Measurements from ENCODE around the gene PEX11B. TPM values are rescaled to one million over a fixed set of nuclear protein-coding genes. Genes with fewer than 3 reads are reported as not detected.

Gene PEX11B
- total RNA-seq, 4 donors from 2014 or later: 30.6 to 42.1 (median 37.3) TPM

DNA sequence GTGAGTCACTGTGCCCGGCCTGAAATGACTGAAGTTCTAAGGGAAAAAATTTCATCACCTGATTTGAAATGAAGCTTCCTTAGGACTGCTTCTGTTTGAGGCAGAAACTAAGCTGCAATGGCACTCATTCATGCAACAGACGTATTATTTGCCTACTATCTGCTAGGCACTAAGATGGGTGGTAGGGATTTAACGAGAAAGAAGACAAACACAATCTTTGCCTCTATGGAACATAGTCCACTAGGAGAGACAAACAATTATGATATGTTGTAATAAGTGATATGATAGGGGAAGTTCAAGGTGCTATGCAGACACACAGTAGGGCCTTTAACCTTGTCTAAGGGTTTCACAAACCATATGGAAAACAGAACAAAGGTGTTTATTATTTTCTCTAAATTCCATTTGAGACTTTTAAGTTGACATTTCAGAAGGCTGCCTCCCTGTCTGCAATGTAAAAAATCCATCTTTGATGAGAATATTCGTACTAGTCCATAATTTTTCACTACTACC lies 28.0 kb upstream of the PEX11B start:
- DNase-seq: no peak
- intact Hi-C loops (cut with DNase I): no loop called here
- Histone ChIP-seq H3K4me3 (replicated peaks in 1 of 3) (no peak overlapping the region), H3K27ac (no peak overlapping the region), H3K27me3 (no peaks in the 10 kb centered on the region), H3K9me3 (no peaks in the 10 kb centered on the region), H3K4me1 (peaks cover 0 to 6% of the 10 kb centered on the region in 2 donors), H3K36me3 (peaks cover 0 to 4% of the 10 kb centered on the region in 2 donors)
- TF ChIP-seq POLR2A (IDR thresholded peaks at IDR 0.05) (no peak), CTCF (IDR thresholded peaks at IDR 0.05) (no peak)
- WGBS, 2 donors: 95 to 98% methylated on average over 4 of the region's 4 CpGs

DNA sequence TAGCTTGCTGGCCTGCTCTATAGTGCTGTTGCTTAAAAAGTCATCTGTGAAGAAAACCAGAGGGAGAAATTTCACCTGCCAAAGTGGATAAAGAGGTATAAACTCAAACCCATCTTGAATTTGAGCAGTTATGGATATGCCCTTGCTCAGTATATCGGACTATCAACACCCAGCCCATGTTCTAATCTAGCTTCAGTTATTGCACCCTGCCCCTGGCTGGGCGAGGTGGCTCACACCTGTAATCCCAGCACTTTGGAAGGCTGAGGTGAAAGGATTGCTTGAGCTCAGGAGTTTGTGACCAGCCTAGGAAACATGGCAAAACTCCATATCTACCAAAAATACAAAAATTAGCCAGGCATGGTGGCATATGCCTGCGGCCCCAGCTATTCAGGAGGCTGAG lies 26.0 kb upstream of the PEX11B start:
- 98 to 100% methylated on average over 3 of the region's 3 CpGs for WGBS, 2 donors
- TF ChIP-seq POLR2A (IDR thresholded peaks at IDR 0.05) (no peak), CTCF (IDR thresholded peaks at IDR 0.05) (no peak)
- Histone ChIP-seq H3K27ac (no peak overlapping the region), H3K4me3 (replicated peaks in 1 of 3) (no peak overlapping the region), H3K27me3 (no peaks in the 10 kb centered on the region), H3K9me3 (no peaks in the 10 kb centered on the region), H3K4me1 (no peaks in the 10 kb centered on the region), H3K36me3 (peaks cover 0 to 4% of the 10 kb centered on the region in 2 donors)
- intact Hi-C loops (cut with DNase I): no loop called here
- no peak for DNase-seq

DNA sequence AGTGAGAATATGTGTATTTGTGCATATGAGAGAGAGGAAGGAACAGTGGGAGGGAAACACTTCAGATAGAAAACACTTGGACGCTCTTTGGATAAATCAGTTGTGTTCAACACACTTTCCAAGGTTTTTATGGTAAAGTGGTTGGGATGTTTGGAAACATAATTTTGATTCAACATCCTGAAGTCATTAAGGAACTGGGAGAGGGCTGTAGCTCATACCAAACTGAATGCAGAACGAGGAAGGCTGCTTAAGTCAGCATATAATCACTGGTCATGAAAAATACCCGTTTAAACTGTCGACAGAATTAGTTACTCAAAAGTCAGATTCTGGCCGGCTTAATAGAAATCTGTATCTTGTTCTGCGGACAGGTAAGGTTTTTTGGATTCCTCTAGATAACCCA lies 24.4 kb upstream of the PEX11B start:
- TF ChIP-seq CTCF (IDR thresholded peaks at IDR 0.05): no peak
- TF ChIP-seq POLR2A (IDR thresholded peaks at IDR 0.05): no peak
- no peaks in the 10 kb centered on the region for H3K9me3 ChIP-seq
- no peak for DNase-seq
- no peak overlapping the region for H3K27ac ChIP-seq
- intact Hi-C loops (cut with DNase I): no loop called here
- 87 to 88% methylated on average over 6 of the region's 6 CpGs for WGBS, 2 donors
- peaks cover 0 to 4% of the 10 kb centered on the region in 2 donors for H3K36me3 ChIP-seq
- H3K4me1 ChIP-seq: no peaks in the 10 kb centered on the region
- H3K4me3 ChIP-seq (replicated peaks in 1 of 3): no peak overlapping the region
- H3K27me3 ChIP-seq: no peaks in the 10 kb centered on the region

DNA sequence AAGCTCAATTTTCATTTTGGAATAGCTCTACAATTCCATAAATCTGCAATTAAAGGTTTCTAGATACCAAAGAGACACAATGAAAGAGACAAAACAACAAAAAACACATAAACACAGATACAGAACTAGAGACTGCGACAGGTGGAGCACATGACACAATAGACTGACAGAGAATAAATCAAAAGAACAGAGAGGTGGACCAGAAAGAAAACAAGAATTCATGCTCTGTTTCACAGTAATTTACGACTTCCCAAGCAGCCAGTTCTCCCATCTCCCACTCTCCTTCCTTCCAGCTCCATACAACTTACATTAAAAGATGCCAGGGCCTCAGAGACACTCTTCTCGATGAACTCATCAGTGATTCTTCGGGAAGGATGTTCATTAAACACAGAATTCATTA lies 23.9 kb upstream of the PEX11B start:
- H3K4me3 ChIP-seq (replicated peaks in 1 of 3): no peak overlapping the region
- peaks cover 0 to 4% of the 10 kb centered on the region in 2 donors for H3K36me3 ChIP-seq
- no peaks in the 10 kb centered on the region for H3K9me3 ChIP-seq
- 92 to 93% methylated on average over 4 of the region's 4 CpGs for WGBS, 2 donors
- TF ChIP-seq CTCF (IDR thresholded peaks at IDR 0.05) (no peak), POLR2A (IDR thresholded peaks at IDR 0.05) (no peak)
- no peak overlapping the region for H3K27ac ChIP-seq
- H3K4me1 ChIP-seq: no peaks in the 10 kb centered on the region
- H3K27me3 ChIP-seq: no peaks in the 10 kb centered on the region
- intact Hi-C loops (cut with DNase I): no loop called here
- DNase-seq: no peak

- intact Hi-C loops (cut with DNase I): no loop called here
- 90 to 95% methylated on average over 1 of the region's 1 CpG for WGBS, 2 donors
- peaks cover 6 to 9% of the 10 kb centered on the region in 2 donors for H3K36me3 ChIP-seq
- no peak overlapping the region for H3K4me3 ChIP-seq (replicated peaks in 1 of 3)
- no peak overlapping the region for H3K27ac ChIP-seq
- DNase-seq: no peak
- no peaks in the 10 kb centered on the region for H3K27me3 ChIP-seq
- H3K9me3 ChIP-seq: no peaks in the 10 kb centered on the region
- H3K4me1 ChIP-seq: no peaks in the 10 kb centered on the region
- TF ChIP-seq CTCF (IDR thresholded peaks at IDR 0.05): no peak
- no peak for TF ChIP-seq POLR2A (IDR thresholded peaks at IDR 0.05)
Measured at GRCh38 chr1:145937436-145937835, 18.9 kb upstream of the PEX11B start.
